H1 (cell line): ENCODE results near the gene ANAPC10. TPM values are rescaled to one million over a fixed set of nuclear protein-coding genes. Genes with fewer than 3 reads are reported as not detected.
A peak's percentile ranks its signal among the peaks of the same experiment; 100 is the strongest.

Source experiments
- CTCF ChIA-PET: fragments of 300-600 bp; sonication (Branson Sonifier 250); formaldehyde crosslinking; loops from one replicate; lab custom pipeline; 2021; ENCODE audit not compliant: partially characterized antibody; lab: Charles Lee
- POLR2A ChIA-PET: fragments of 300-600 bp; sonication (Branson Sonifier 250); formaldehyde crosslinking; loops from one replicate; lab custom pipeline; 2021; ENCODE audit warnings: inconsistent platforms; ENCODE audit not compliant: partially characterized antibody; lab: Charles Lee
- DNase-seq, 2 experiments: peaks; one replicate each; pipeline versions ENCODE4 v3.0.0 to v3.0.0-alpha.2; 2010 to 2022; ENCODE audit warnings: low spot score in 2 of 2, low read depth in 1 of 2, mixed read lengths in 1 of 2
- FAIRE-seq: peaks from 2 replicates; lab custom pipeline; 2011; peaks lifted over from hg19 to GRCh38; lab: Jason Lieb, UNC
- H2AFZ ChIP-seq: 2 replicates; pipeline ENCODE4 v1.8.1; 2012; ENCODE audit warnings: low read length, inconsistent platforms
- H2AK5ac ChIP-seq: 2 replicates; pipeline ENCODE4 v1.6.1; 2013; ENCODE audit warnings: low read depth, low read length
- H2BK120ac ChIP-seq: replicated peaks from 2 replicates; pipeline ENCODE3; 2013; ENCODE audit warnings: low read depth, low read length, inconsistent platforms
- H2BK12ac ChIP-seq: 2 replicates; pipeline ENCODE4 v1.6.1; 2013; ENCODE audit warnings: low read depth, low read length
- H2BK15ac ChIP-seq: 2 replicates; pipeline ENCODE4 v1.6.1; 2013; ENCODE audit warnings: low read length
- H2BK20ac ChIP-seq: 2 replicates; pipeline ENCODE4 v1.6.1; 2013; ENCODE audit warnings: low read length
- H2BK5ac ChIP-seq: 2 replicates; pipeline ENCODE4 v1.6.1; 2013; ENCODE audit warnings: low read depth, low read length
- H3K14ac ChIP-seq: 2 replicates; pipeline ENCODE4 v1.6.1; 2013; ENCODE audit warnings: inconsistent platforms; ENCODE audit not compliant: insufficient read length
- H3K18ac ChIP-seq: 2 replicates; pipeline ENCODE4 v1.6.1; 2013; ENCODE audit warnings: low read length; ENCODE audit errors: extremely low read depth
- H3K23ac ChIP-seq: 2 replicates; pipeline ENCODE4 v1.6.1; 2013; ENCODE audit warnings: inconsistent platforms; ENCODE audit not compliant: insufficient read length
- H3K23me2 ChIP-seq: 2 replicates; pipeline ENCODE4 v1.6.1; 2013; ENCODE audit warnings: low read depth, low read length
- H3K27ac ChIP-seq: 2 replicates; pipeline ENCODE4 v1.6.1; 2011; ENCODE audit warnings: low read depth, low read length, inconsistent platforms
- H3K27me3 ChIP-seq, 4 experiments: replicated peaks in 1 of 4; 1 replicate in 1 of 4; 2 replicates in 3 of 4; pipeline versions ENCODE4 v1.6.1 to v1.8.1; 2011 to 2013; ENCODE audit warnings: low read length in 3 of 4, mild to moderate bottlenecking in 3 of 4, inconsistent platforms in 2 of 4, mixed read lengths in 2 of 4, moderate library complexity in 1 of 4; ENCODE audit not compliant: control insufficient read depth in 3 of 4, insufficient read depth in 3 of 4; ENCODE audit errors: extremely low read depth in 1 of 4
- H3K36me3 ChIP-seq, 4 experiments: 2 replicates each; pipeline versions ENCODE4 v1.6.1 to v1.8.1; 2011 to 2013; ENCODE audit warnings: mild to moderate bottlenecking in 4 of 4, low read length in 3 of 4, moderate library complexity in 2 of 4, control low read depth in 1 of 4, inconsistent platforms in 1 of 4; ENCODE audit not compliant: insufficient read depth in 4 of 4, control insufficient read depth in 2 of 4
- H3K4ac ChIP-seq: replicated peaks from 2 replicates; pipeline ENCODE3; 2013; ENCODE audit warnings: low read length, low read depth, mixed read lengths, inconsistent platforms; ENCODE audit not compliant: insufficient read length
- H3K4me1 ChIP-seq, 4 experiments: replicated peaks in 1 of 4; 1 replicate in 1 of 4; 2 replicates in 3 of 4; pipeline versions ENCODE4 v1.6.1 to v1.8.1; 2011 to 2013; ENCODE audit warnings: low read length in 3 of 4, inconsistent platforms in 2 of 4, mixed read lengths in 1 of 4; ENCODE audit not compliant: insufficient read depth in 4 of 4, control insufficient read depth in 3 of 4
- H3K4me2 ChIP-seq, 2 experiments: 2 replicates each; pipeline versions ENCODE4 v1.6.1 to v1.8.1; 2011 to 2013; ENCODE audit warnings: low read depth in 2 of 2, low read length in 2 of 2, control low read depth in 1 of 2, inconsistent platforms in 1 of 2, mild to moderate bottlenecking in 1 of 2; ENCODE audit not compliant: insufficient read depth in 1 of 2
- H3K4me3 ChIP-seq, 4 experiments: fragments of 200-600, 300-600 bp in 1 of 4; sonication (generic), shearing (Covaris generic), sonication (Bioruptor Twin) in 1 of 4; 2 replicates each; pipeline versions ENCODE4 v1.5.1 to v1.8.1; 2011 to 2016; ENCODE audit warnings: low read length in 4 of 4, low read depth in 3 of 4, control low read depth in 2 of 4, inconsistent platforms in 2 of 4, mild to moderate bottlenecking in 2 of 4, mixed read lengths in 1 of 4, moderate library complexity in 1 of 4; ENCODE audit not compliant: insufficient read depth in 2 of 4; ENCODE audit errors: extremely low read depth in 1 of 4
- H3K56ac ChIP-seq: replicated peaks from 2 replicates; pipeline ENCODE3; 2013; ENCODE audit warnings: low read depth, mild to moderate bottlenecking, mixed read lengths, low read length, inconsistent platforms; ENCODE audit not compliant: insufficient read length
- H3K79me1 ChIP-seq: 2 replicates; pipeline ENCODE4 v1.6.1; 2013; ENCODE audit warnings: low read depth, low read length, control low read depth
- H3K79me2 ChIP-seq, 2 experiments: 2 replicates each; pipeline versions ENCODE4 v1.6.1 to v1.8.1; 2012 to 2013; ENCODE audit warnings: low read length in 2 of 2, mild to moderate bottlenecking in 2 of 2, inconsistent platforms in 1 of 2; ENCODE audit not compliant: insufficient read depth in 2 of 2, control insufficient read depth in 1 of 2
- H3K9ac ChIP-seq, 4 experiments: replicated peaks in 1 of 4; 1 replicate in 1 of 4; 2 replicates in 3 of 4; pipeline versions ENCODE4 v1.6.1 to v1.8.1; 2011 to 2013; ENCODE audit warnings: low read depth in 3 of 4, low read length in 3 of 4, control low read depth in 2 of 4, mild to moderate bottlenecking in 2 of 4, moderate library complexity in 2 of 4, inconsistent platforms in 1 of 4; ENCODE audit errors: extremely low read depth in 1 of 4
- H3K9me3 ChIP-seq, 2 experiments: 2 replicates each; pipeline versions ENCODE4 v1.6.1 to v1.8.1; 2012 to 2013; ENCODE audit warnings: mild to moderate bottlenecking in 2 of 2, moderate library complexity in 2 of 2, control low read depth in 1 of 2, inconsistent platforms in 1 of 2, low read depth in 1 of 2, low read length in 1 of 2, mixed read lengths in 1 of 2; ENCODE audit not compliant: insufficient read depth in 2 of 2
- H4K20me1 ChIP-seq, 2 experiments: replicated peaks in 1 of 2; 2 replicates each; pipeline versions ENCODE3 to v1.8.1; 2011 to 2013; ENCODE audit warnings: inconsistent platforms in 2 of 2, low read length in 2 of 2, mild to moderate bottlenecking in 1 of 2; ENCODE audit not compliant: insufficient read depth in 2 of 2, control insufficient read depth in 1 of 2
- H4K5ac ChIP-seq: 2 replicates; pipeline ENCODE4 v1.6.1; 2013; ENCODE audit warnings: low read length, low read depth, mixed read lengths, inconsistent platforms; ENCODE audit not compliant: insufficient read length
- H4K8ac ChIP-seq: 2 replicates; pipeline ENCODE4 v1.8.0; 2013; ENCODE audit warnings: mild to moderate bottlenecking, moderate library complexity, low read length, inconsistent platforms; ENCODE audit not compliant: insufficient read depth; ENCODE audit errors: extremely low read depth
- H4K91ac ChIP-seq: replicated peaks from 2 replicates; pipeline ENCODE3; 2013; ENCODE audit warnings: low read length, mixed read lengths, inconsistent platforms; ENCODE audit not compliant: insufficient read length
- CREB1 ChIP-seq: IDR thresholded peaks from 2 replicates; pipeline ENCODE4 v1.6.1; 2012; ENCODE audit warnings: inconsistent platforms
- E2F6 ChIP-seq: IDR thresholded peaks from 2 replicates; pipeline ENCODE4 v1.6.1; 2012; ENCODE audit warnings: inconsistent platforms
- JUN ChIP-seq: IDR thresholded peaks from 2 replicates; pipeline ENCODE4 v1.6.1; 2011; ENCODE audit warnings: low read depth, mild to moderate bottlenecking, improper control_type of control experiment, low read length
- JUND ChIP-seq: IDR thresholded peaks from 2 replicates; pipeline ENCODE4 v1.6.1; 2011; ENCODE audit warnings: mild to moderate bottlenecking, improper control_type of control experiment, low read length
- KDM1A ChIP-seq: fragments of 200-600, 300-600 bp; sonication (generic); IDR thresholded peaks from 2 replicates; pipeline ENCODE4 v1.7.1; 2016; ENCODE audit warnings: mild to moderate bottlenecking, low read length, borderline replicate concordance
- NRF1 ChIP-seq: IDR thresholded peaks from 2 replicates; pipeline ENCODE4 v1.6.1; 2011; ENCODE audit warnings: mild to moderate bottlenecking, low read depth, low read length, improper control_type of control experiment
- PHF8 ChIP-seq: fragments of 200-600 bp; sonication (generic); conservative IDR thresholded peaks from 2 replicates; pipeline ENCODE4 v1.7.1; 2012; ENCODE audit warnings: low read depth, mild to moderate bottlenecking, inconsistent platforms, low read length, moderate library complexity
- POLR2A ChIP-seq, 2 experiments: IDR thresholded peaks; 1 replicate in 1 of 2; 2 replicates in 1 of 2; pipeline ENCODE4 v1.6.1; 2011; ENCODE audit warnings: low read depth in 2 of 2, low read length in 2 of 2, mild to moderate bottlenecking in 2 of 2; ENCODE audit errors: control extremely low read depth in 1 of 2
- SAP30 ChIP-seq: fragments of 300-600 bp; sonication (generic); IDR thresholded peaks from 2 replicates; pipeline ENCODE4 v1.7.1; 2012; ENCODE audit warnings: low read length, moderate library complexity, mild to moderate bottlenecking, inconsistent platforms; ENCODE audit not compliant: insufficient read depth, insufficient replicate concordance
- SIN3A ChIP-seq, 2 experiments: IDR thresholded peaks in 1 of 2; conservative IDR thresholded peaks in 1 of 2; 2 replicates each; pipeline ENCODE4 v1.6.1; 2011 to 2012; ENCODE audit warnings: low read length in 2 of 2, improper control_type of control experiment in 1 of 2, low read depth in 1 of 2, mild to moderate bottlenecking in 1 of 2
- SUZ12 ChIP-seq: fragments of 200-600 bp; sonication (generic); IDR thresholded peaks from 2 replicates; pipeline ENCODE4 v1.6.1; 2012; ENCODE audit warnings: mild to moderate bottlenecking, inconsistent platforms, low read length, moderate library complexity, mixed read lengths
- TBP ChIP-seq: IDR thresholded peaks from 2 replicates; pipeline ENCODE4 v1.6.1; 2011; ENCODE audit warnings: low read depth, low read length, improper control_type of control experiment
- ZNF274 ChIP-seq: IDR thresholded peaks from 2 replicates; pipeline ENCODE4 v1.7.0; 2012; ENCODE audit warnings: low read length, borderline replicate concordance; ENCODE audit errors: extremely low read depth
- WGBS, 2 experiments: shearing (Covaris generic) in 1 of 2; methylation state at CpG; one replicate each; pipeline versions ENCODE4 v1.1.6 to v1.1.7; 2013 to 2015; ENCODE audit warnings: low lambda C conversion rate in 2 of 2, mixed read lengths in 2 of 2, inconsistent platforms in 1 of 2, low coverage in 1 of 2, missing lambda C conversion rate in 1 of 2; ENCODE audit not compliant: insufficient replicate concordance in 2 of 2, insufficient coverage in 1 of 2, insufficient read length in 1 of 2; ENCODE audit errors: extremely low coverage in 1 of 2, missing lambda C conversion rate in 1 of 2; 5-methylcytosine and 5-hydroxymethylcytosine counted together
- polyA plus RNA-seq, 7 experiments: library from polyadenylated mRNA; depleted of rRNA in 3 of 7; stranded (reverse) in 5 of 7; unstranded in 2 of 7; fragments of >200 nt in 5 of 7; fragments of 200-250 nt in 2 of 7; gene quantifications; 1 replicate in 5 of 7; 2 replicates in 1 of 7; 4 replicates in 1 of 7; pipeline versions ENCODE4 v1.2.1 to v1.2.3, GENCODE V29; 2011 to 2013; ENCODE audit warnings: missing spikeins in 2 of 7, mixed read lengths in 2 of 7
- total RNA-seq: library from RNA; stranded (reverse); fragmentation: NEBNext Ultra II Directional; extraction: Animal tissue kit (Norgen Biotek cat#: 25700); gene quantifications from 2 replicates; pipeline ENCODE4 v1.2.1, GENCODE V29; 2021

ANAPC10 gene
- total and polyA plus RNA-seq, 2 of the 8 experiments (the other 6 are each of a cell fraction or from before 2014, with no cell fraction given), result 17.6 to 23.3 TPM

GRCh38 chr4:145066063-145066501 lies 31.9 kb downstream of the ANAPC10 start:
- Histone ChIP-seq H2BK120ac (no peak overlapping the region), H3K14ac (no peak overlapping the region), H2BK5ac (no peak overlapping the region), H4K8ac (no peak overlapping the region), H2BK20ac (no peak overlapping the region), H2AK5ac (no peak overlapping the region), H3K79me1 (no peaks in the 10 kb centered on the region), H3K23me2 (no peaks in the 10 kb centered on the region), H3K27me3 (no peaks in the 10 kb centered on the region), H3K23ac (no peak overlapping the region), H3K56ac (no peak overlapping the region), H2AFZ (no peak overlapping the region), H4K91ac (no peak overlapping the region), H3K4ac (no peak overlapping the region), H3K4me2 (peak overlapping the region in 1 of 2 experiments; percentile 45; a peak in 1 of 4 replicates), H3K9me3 (no peaks in the 10 kb centered on the region), H3K18ac (no peak overlapping the region), H2BK15ac (no peak overlapping the region), H3K9ac (no peak overlapping the region), H2BK12ac (no peak overlapping the region), H3K79me2 (peaks cover 0 to 3% of the 10 kb centered on the region in 2 experiments; a peak in 2 of 4 replicates), H3K36me3 (no peaks in the 10 kb centered on the region; a peak in 1 of 8 replicates), H3K4me1 (peaks cover 0 to 7% (median 0%) of the 10 kb centered on the region in 4 experiments; a peak in 2 of 7 replicates), H4K5ac (no peak overlapping the region), H3K27ac (no peak overlapping the region), H3K4me3 (no peak overlapping the region), H4K20me1 (peaks cover 0 to 7% of the 10 kb centered on the region in 2 experiments)
- DNase-seq (no peak), FAIRE-seq (no peak)
- ChIA-PET CTCF (interaction anchor here (0.7 kb wide), 1 partner anchor 75 kb away, joined by 5 read pairs; no protein-coding TSS in a partner anchor), POLR2A (interaction anchor here (0.6 to 1.8 kb wide), 3 partner anchors 32 to 460 kb away, joined by 3 to 5 read pairs (median 5); partner anchors contain the start of genes ABCE1 and ANAPC10)
- WGBS, 2 experiments, result 40% methylated on average over 2 of the region's 2 CpGs; no CpG with 5 or more reads in 1 of the 2 experiments
- TF ChIP-seq SUZ12 (no peak), TBP (no peak), SIN3A (conservative IDR thresholded peaks at IDR 0.05 in 1 of 2, IDR thresholded peaks at IDR 0.05 in 1 of 2; ENCODE audit: low read depth in 1 of 2, low read length in 2 of 2) (no peak), NRF1 (no peak), JUND (no peak), ZNF274 (no peak), POLR2A (IDR thresholded peaks at IDR 0.05; ENCODE audit: control extremely low read depth in 1 of 2, low read depth in 2 of 2, low read length in 2 of 2) (no peak), SAP30 (no peak), CREB1 (no peak), KDM1A (no peak), PHF8 (no peak), JUN (no peak), E2F6 (no peak)
